HG03565 (cell line): ENCODE results near the gene TTC7B.

Experiments used
- ATAC-seq: cut with Tn5 transposase; IDR thresholded peaks from one replicate; pipeline ENCODE4 v1.9.1; 2021; ENCODE audit warnings: mild to moderate bottlenecking, moderate library complexity; ENCODE audit not compliant: unreplicated experiment

Gene TTC7B

DNA sequence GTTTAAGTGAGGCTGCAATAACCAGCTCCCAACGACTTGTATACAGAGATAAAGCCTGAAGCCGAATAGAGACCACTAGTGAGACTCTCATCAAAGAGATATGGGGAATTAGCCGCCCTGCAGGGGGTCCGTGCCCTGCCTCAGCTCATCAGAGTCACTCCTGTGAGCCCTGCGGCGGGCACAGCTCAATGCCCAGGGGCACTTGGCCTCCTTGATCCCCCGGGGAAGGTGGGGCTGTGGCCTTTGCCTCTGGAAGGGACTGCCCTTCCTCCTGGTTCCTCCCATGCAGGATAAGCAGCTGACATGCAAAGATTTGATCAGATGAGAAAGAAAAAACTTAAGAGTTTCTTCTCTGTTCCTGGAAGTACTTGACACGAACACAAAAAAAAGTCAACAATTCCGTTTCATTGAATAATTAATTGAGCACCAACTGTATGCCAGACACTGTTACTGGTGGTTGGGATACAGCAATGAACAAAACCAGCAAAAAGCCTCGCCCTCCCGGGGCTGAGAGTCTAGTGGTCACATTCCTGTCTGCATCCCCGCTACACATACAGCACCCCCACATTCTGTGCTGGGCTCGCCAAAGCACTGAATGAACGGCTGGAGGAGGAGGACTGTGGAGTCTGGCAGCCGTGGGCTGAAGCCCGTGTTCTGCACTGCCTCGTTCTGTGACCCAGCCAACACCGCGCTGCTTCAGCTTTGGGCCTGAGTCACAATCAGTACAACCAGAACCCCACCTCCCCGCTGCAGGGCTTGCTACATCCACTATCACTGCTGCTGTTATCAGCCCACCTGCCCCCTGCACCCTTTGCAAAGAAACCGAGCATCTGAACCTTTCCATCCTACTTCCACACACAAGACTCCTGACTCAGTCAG, 10.3 kb downstream of the TTC7B start:
- no peak for ATAC-seq

GRCh38 chr14:90805084-90805391, 11.2 kb downstream of the TTC7B start:
- ATAC-seq, result no peak

GRCh38 chr14:90804292-90805083, 11.7 kb downstream of the TTC7B start:
- no peak for ATAC-seq

DNA sequence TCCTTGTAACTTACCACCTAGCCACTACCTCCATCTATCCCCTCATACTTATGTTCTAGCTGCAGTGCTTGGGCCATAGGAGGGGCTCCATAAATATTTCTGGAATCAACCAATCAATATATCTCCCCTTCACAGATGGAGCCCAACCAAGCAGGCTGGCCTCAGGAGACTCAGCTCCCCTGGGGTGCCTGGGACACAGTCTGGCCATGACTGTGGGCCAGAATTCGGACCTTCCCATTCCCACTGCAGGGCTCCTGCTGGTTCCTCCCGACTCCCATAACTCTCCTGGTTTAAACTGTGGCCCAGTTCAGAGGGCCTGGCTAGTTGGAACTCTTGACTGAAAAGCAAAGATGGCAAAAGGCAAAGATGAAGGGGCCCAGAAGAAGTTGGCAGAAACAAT, 13.0 kb downstream of the TTC7B start:
- ATAC-seq, result no peak

DNA sequence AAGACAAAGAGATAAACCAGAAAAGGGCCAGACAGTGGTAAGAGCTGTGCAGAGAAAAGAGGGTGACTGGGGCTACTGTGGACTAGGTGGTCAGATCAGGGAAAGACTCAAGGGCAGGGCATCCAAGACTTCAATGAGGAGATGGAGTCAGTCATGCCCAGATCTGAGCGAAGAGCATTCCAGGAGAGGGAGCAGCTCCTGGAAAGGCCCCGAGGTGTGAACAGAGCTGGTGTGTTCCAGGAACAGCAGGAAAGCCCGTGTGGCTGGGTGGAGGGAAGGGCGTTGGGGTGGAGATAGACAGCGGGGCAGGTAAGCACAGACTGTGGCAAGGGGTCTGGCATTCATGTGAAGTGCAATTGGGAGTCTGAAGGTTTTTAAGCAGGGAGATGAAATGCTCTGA, 16.8 kb downstream of the TTC7B start:
- no peak for ATAC-seq

DNA sequence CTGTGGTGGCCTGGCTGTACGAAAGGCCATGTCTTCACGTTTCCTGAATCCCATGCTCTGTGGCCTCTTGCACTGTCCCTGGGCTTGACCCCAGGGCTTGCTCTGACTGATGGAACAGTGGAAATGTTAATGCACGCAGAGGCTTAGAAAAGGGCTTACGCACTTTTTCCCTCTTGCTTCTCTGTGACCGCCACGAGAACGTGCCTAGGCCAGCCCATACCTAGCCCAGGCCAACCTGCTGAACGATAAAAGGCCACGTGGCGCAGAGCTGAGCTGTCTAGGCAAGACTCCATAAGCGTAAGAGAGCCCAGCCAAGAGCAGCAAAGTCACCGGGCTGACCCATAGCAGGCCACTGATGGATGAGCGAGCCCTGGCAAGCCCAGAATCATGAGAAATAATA, 18.3 kb downstream of the TTC7B start:
- no peak for ATAC-seq

DNA sequence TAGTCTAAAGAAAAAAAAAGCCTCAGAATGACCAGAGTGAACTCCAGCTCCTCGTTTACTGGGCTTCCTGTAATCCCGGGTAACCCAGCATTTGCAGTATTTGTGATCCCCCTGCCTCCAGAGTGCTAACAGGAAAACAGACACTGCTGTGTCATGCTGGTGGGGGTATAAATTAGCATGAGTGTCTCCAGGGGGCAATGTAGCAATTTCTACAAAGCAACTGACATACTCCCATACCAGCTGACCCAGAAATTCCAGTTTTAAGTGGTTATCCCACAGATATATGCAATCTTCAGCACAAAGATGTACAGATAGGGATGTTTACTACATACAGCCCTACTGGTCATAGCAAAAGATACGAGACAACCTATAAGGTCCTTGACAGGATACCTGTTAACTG, 18.8 kb downstream of the TTC7B start:
- no peak for ATAC-seq

DNA sequence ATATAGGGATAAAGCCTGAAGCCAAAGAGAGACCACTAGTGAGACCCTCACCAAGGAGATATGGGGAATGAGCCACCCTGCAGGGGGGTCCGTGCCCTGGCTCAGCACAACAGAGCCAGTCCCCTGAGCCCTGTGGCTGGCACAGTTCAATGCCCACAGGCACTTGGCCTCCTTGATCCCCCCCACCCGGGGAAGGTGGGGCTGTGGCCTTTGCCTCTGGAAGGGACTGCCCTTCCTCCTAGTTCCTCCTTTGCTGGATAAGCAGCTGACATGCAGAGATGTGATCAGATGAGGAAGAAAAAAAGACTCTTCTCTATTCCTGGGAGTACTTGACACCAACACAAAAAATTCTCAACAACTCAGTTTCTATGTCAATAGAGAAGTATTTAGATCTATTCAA, 19.9 kb downstream of the TTC7B start:
- no peak for ATAC-seq

DNA sequence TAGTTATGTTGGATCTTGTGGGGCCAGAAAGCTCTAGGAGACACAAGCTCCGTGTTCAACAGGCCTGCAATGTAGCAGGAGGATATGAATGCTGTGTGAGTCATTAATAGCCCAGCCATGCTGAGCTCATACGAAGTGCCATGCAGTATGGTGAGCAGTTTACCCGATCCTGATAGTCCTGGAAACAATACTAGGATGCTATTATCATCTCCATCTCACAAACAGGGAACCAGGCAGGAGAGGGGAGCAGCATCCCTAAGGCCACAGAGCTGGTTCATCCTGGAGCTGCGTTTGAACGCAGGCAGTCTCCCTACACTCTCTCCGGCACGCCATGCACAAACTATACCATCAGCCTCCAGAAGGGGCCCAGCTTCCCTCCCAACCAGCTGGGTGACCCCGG, 20.5 kb downstream of the TTC7B start:
- ATAC-seq, result no peak

DNA sequence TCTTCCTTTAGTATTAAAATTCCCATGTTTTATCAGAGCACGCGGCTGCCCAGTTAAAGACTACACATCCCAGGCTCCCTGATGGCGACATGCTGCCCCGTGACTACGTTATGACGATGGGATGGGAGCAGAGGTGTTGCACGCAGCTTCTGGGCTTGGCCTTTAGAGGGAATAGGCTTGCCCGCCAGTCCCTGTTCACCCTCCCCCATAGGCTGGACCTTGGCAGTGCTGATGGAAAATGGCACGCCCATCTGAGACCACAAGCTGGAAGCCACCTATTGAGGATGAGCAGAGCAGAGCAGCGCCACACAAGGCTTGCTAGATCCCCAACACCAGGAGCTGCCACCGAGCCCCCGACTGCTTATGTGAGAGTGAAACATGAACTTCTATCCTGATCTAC, 24.7 kb downstream of the TTC7B start:
- no peak for ATAC-seq

GRCh38 chr14:90788031-90788430, 28.2 kb downstream of the TTC7B start:
- ATAC-seq, result no peak

GRCh38 chr14:90785876-90786450, 30.3 kb downstream of the TTC7B start:
- no peak for ATAC-seq

- no peak for ATAC-seq
Observed at GRCh38 chr14:90785471-90785870, 30.8 kb downstream of the TTC7B start.

GRCh38 chr14:90784621-90785270, 31.5 kb downstream of the TTC7B start:
- no peak for ATAC-seq

- ATAC-seq, result no peak
Observed at GRCh38 chr14:90783344-90783743, 32.9 kb downstream of the TTC7B start.

- ATAC-seq, result no peak
Observed at GRCh38 chr14:90782892-90783291, 33.3 kb downstream of the TTC7B start.

DNA sequence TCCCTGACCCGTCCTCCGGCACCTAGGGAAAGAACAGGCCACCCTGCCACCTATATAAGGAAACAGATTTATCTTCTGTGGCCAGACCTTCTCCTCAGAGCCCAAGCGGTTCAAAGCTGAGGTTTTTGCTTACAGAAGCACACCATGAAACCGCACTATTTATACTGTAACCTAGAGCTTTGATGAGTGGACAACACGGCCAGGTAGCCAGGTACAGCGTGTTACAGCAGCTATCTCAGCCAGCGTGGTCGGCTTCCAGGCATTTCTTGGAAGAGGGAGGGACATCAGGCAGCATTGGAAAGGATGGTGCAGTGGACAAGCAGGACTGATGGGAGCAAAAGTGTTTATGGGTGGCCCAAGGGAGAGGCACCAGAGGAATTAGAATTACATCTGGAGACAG, 34.4 kb downstream of the TTC7B start:
- ATAC-seq, result no peak

GRCh38 chr14:90781344-90781761, 34.9 kb downstream of the TTC7B start:
- no peak for ATAC-seq

- ATAC-seq, result no peak
Observed at GRCh38 chr14:90780519-90780918, 35.7 kb downstream of the TTC7B start.

DNA sequence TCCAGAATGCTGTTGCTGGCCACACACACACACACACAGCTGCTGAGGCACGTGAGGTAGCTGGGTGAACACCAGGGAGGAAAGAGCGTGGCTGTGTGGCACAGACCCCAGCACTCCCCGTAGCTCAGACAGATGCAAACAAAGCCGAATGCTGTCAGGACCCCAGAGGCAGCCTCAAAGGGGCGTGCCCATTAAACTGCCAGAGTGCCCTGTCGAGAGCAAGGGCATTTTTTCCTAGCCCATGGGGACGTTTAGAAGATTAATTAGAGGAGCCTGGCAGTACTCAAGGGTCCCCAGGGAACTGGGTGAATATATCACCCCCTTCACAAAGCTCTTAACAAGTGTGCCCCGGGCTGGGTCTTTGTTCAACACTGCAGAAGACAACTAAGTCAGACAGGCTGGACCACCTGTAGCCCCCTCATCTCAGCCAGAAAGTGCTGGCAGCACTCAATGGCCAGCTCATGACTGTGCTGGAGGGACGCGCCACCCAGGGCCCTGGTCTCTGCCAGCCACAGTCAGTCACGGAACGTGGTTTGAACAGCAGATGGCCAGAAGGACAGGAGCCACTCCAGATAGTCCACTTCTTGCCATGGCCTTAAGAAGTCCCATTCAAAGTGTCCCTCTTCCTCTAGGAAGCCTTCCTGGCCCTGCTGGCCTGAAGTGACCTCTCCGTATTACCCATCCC, 37.5 kb downstream of the TTC7B start:
- ATAC-seq, result no peak
